ENCODE measurements around the gene TINCR.
A peak's percentile ranks its signal among the peaks of the same experiment; 100 is the strongest.
"Not testable (repeated sequence)": the region's sequence is repeated elsewhere in the genome, so short reads cannot be mapped to it uniquely, and the experiment has no call there.

The TINCR gene

GRCh38 chr19:5559804-5560133 is 8.0 kb downstream of the TINCR start:
- no peak overlapping the region for H3K4me3 Mint-ChIP-seq
- peaks cover 7% of the 10 kb centered on the region for H3K9me3 Mint-ChIP-seq
- DNase-seq (ENCODE audit: low spot score): no peak
- no peaks in the 10 kb centered on the region for H3K27me3 Mint-ChIP-seq (ENCODE audit: low read depth)
- H3K27ac Mint-ChIP-seq: no peak overlapping the region
- H3K4me1 Mint-ChIP-seq (ENCODE audit: low read depth): no peaks in the 10 kb centered on the region
- peaks cover 2% of the 10 kb centered on the region for H3K36me3 Mint-ChIP-seq (ENCODE audit: low read depth)

- no peak overlapping the region for H3K27ac Mint-ChIP-seq
- H3K36me3 Mint-ChIP-seq (ENCODE audit: low read depth): peaks cover 2% of the 10 kb centered on the region
- H3K4me3 Mint-ChIP-seq: no peak overlapping the region
- no peaks in the 10 kb centered on the region for H3K4me1 Mint-ChIP-seq (ENCODE audit: low read depth)
- peaks cover 7% of the 10 kb centered on the region for H3K9me3 Mint-ChIP-seq
- H3K27me3 Mint-ChIP-seq (ENCODE audit: low read depth): no peaks in the 10 kb centered on the region
- DNase-seq (ENCODE audit: low spot score): no peak
Observed at GRCh38 chr19:5558101-5558621, 9.6 kb downstream of the TINCR start.

GRCh38 chr19:5557691-5558090 is 10.1 kb downstream of the TINCR start:
- Mint-ChIP-seq H3K27me3 (ENCODE audit: low read depth) (no peaks in the 10 kb centered on the region), H3K4me1 (ENCODE audit: low read depth) (no peaks in the 10 kb centered on the region), H3K9me3 (peaks cover 7% of the 10 kb centered on the region), H3K36me3 (ENCODE audit: low read depth) (peaks cover 2% of the 10 kb centered on the region), H3K4me3 (no peak overlapping the region), H3K27ac (no peak overlapping the region)
- no peak for DNase-seq (ENCODE audit: low spot score)

GRCh38 chr19:5554828-5555227 is 12.9 kb downstream of the TINCR start:
- no peaks in the 10 kb centered on the region for H3K4me1 Mint-ChIP-seq (ENCODE audit: low read depth)
- DNase-seq (ENCODE audit: low spot score): no peak

GRCh38 chr19:5553892-5554291 is 13.9 kb downstream of the TINCR start:
- Mint-ChIP-seq H3K27ac (no peak overlapping the region), H3K4me3 (no peak overlapping the region), H3K27me3 (ENCODE audit: low read depth) (no peaks in the 10 kb centered on the region), H3K36me3 (ENCODE audit: low read depth) (no peaks in the 10 kb centered on the region), H3K9me3 (no peaks in the 10 kb centered on the region), H3K4me1 (ENCODE audit: low read depth) (no peaks in the 10 kb centered on the region)
- DNase-seq (ENCODE audit: low spot score): no peak

More at GRCh38 chr19:5554828-5555227, 12.9 kb downstream of the TINCR start:
- no peak overlapping the region for H3K27ac Mint-ChIP-seq
- H3K36me3 Mint-ChIP-seq (ENCODE audit: low read depth): no peaks in the 10 kb centered on the region
- no peaks in the 10 kb centered on the region for H3K9me3 Mint-ChIP-seq
- H3K4me3 Mint-ChIP-seq: no peak overlapping the region
- no peaks in the 10 kb centered on the region for H3K27me3 Mint-ChIP-seq (ENCODE audit: low read depth)

- Mint-ChIP-seq H3K9me3 (no peaks in the 10 kb centered on the region), H3K27me3 (ENCODE audit: low read depth) (no peaks in the 10 kb centered on the region), H3K27ac (no peak overlapping the region), H3K4me1 (ENCODE audit: low read depth) (no peaks in the 10 kb centered on the region), H3K36me3 (ENCODE audit: low read depth) (no peaks in the 10 kb centered on the region), H3K4me3 (no peak overlapping the region)
- DNase-seq (ENCODE audit: low spot score): peak; percentile 6
Observed at GRCh38 chr19:5547881-5548280, 19.9 kb downstream of the TINCR start.

- no peak overlapping the region for H3K27ac Mint-ChIP-seq
- no peaks in the 10 kb centered on the region for H3K36me3 Mint-ChIP-seq (ENCODE audit: low read depth)
- no peak overlapping the region for H3K4me3 Mint-ChIP-seq
Observed at GRCh38 chr19:5545984-5546383, 21.8 kb downstream of the TINCR start.

GRCh38 chr19:5545051-5545450 is 22.7 kb downstream of the TINCR start:
- no peaks in the 10 kb centered on the region for H3K9me3 Mint-ChIP-seq
- no peak overlapping the region for H3K27ac Mint-ChIP-seq
- no peaks in the 10 kb centered on the region for H3K36me3 Mint-ChIP-seq (ENCODE audit: low read depth)
- H3K4me3 Mint-ChIP-seq: no peak overlapping the region
- no peaks in the 10 kb centered on the region for H3K4me1 Mint-ChIP-seq (ENCODE audit: low read depth)
- no peaks in the 10 kb centered on the region for H3K27me3 Mint-ChIP-seq (ENCODE audit: low read depth)
- no peak for DNase-seq (ENCODE audit: low spot score)

More at GRCh38 chr19:5545984-5546383, 21.8 kb downstream of the TINCR start:
- Mint-ChIP-seq H3K27me3 (ENCODE audit: low read depth) (no peaks in the 10 kb centered on the region), H3K9me3 (no peaks in the 10 kb centered on the region), H3K4me1 (ENCODE audit: low read depth) (no peaks in the 10 kb centered on the region)
- DNase-seq (ENCODE audit: low spot score): no peak

GRCh38 chr19:5542665-5543064 is 25.1 kb downstream of the TINCR start:
- DNase-seq (ENCODE audit: low spot score): no peak
- Mint-ChIP-seq H3K4me3 (no peak overlapping the region), H3K9me3 (no peaks in the 10 kb centered on the region), H3K27me3 (ENCODE audit: low read depth) (no peaks in the 10 kb centered on the region), H3K27ac (no peak overlapping the region), H3K36me3 (ENCODE audit: low read depth) (no peaks in the 10 kb centered on the region), H3K4me1 (ENCODE audit: low read depth) (no peaks in the 10 kb centered on the region)

GRCh38 chr19:5541456-5541855 is 26.3 kb downstream of the TINCR start:
- H3K27ac Mint-ChIP-seq: no peak overlapping the region
- no peaks in the 10 kb centered on the region for H3K4me1 Mint-ChIP-seq (ENCODE audit: low read depth)
- H3K9me3 Mint-ChIP-seq: no peaks in the 10 kb centered on the region
- DNase-seq (ENCODE audit: low spot score): no peak
- no peaks in the 10 kb centered on the region for H3K27me3 Mint-ChIP-seq (ENCODE audit: low read depth)
- H3K36me3 Mint-ChIP-seq (ENCODE audit: low read depth): no peaks in the 10 kb centered on the region
- no peak overlapping the region for H3K4me3 Mint-ChIP-seq

GRCh38 chr19:5540208-5540607 is 27.5 kb downstream of the TINCR start:
- no peak for DNase-seq (ENCODE audit: low spot score)
- Mint-ChIP-seq H3K27me3 (ENCODE audit: low read depth) (no peaks in the 10 kb centered on the region), H3K9me3 (peaks cover 6% of the 10 kb centered on the region), H3K4me3 (no peak overlapping the region), H3K27ac (no peak overlapping the region), H3K36me3 (ENCODE audit: low read depth) (peaks cover 2% of the 10 kb centered on the region), H3K4me1 (ENCODE audit: low read depth) (no peaks in the 10 kb centered on the region)

- Mint-ChIP-seq H3K4me1 (ENCODE audit: low read depth) (no peaks in the 10 kb centered on the region), H3K4me3 (no peak overlapping the region), H3K9me3 (peaks cover 15% of the 10 kb centered on the region), H3K36me3 (ENCODE audit: low read depth) (peaks cover 5% of the 10 kb centered on the region), H3K27me3 (ENCODE audit: low read depth) (no peaks in the 10 kb centered on the region), H3K27ac (no peak overlapping the region)
- no peak for DNase-seq (ENCODE audit: low spot score)
Observed at GRCh38 chr19:5537870-5538269, 29.9 kb downstream of the TINCR start.

GRCh38 chr19:5536982-5537579 is 30.7 kb downstream of the TINCR start:
- H3K4me1 Mint-ChIP-seq (ENCODE audit: low read depth); DNase-seq (ENCODE audit: low spot score); H3K36me3 Mint-ChIP-seq (ENCODE audit: low read depth); H3K4me3 Mint-ChIP-seq; H3K27ac Mint-ChIP-seq; H3K27me3 Mint-ChIP-seq (ENCODE audit: low read depth): not testable (repeated sequence)
- H3K9me3 Mint-ChIP-seq: peaks cover 19% of the 10 kb centered on the region

GRCh38 chr19:5536337-5536894 is 31.3 kb downstream of the TINCR start:
- no peaks in the 10 kb centered on the region for H3K4me1 Mint-ChIP-seq (ENCODE audit: low read depth)
- no peak overlapping the region for H3K27ac Mint-ChIP-seq
- no peak for DNase-seq (ENCODE audit: low spot score)
- H3K36me3 Mint-ChIP-seq (ENCODE audit: low read depth): peaks cover 5% of the 10 kb centered on the region
- no peaks in the 10 kb centered on the region for H3K27me3 Mint-ChIP-seq (ENCODE audit: low read depth)
- no peak overlapping the region for H3K4me3 Mint-ChIP-seq
- H3K9me3 Mint-ChIP-seq: peaks cover 19% of the 10 kb centered on the region
